ENCODE measurements around the gene C17orf50.

The C17orf50 gene

DNA sequence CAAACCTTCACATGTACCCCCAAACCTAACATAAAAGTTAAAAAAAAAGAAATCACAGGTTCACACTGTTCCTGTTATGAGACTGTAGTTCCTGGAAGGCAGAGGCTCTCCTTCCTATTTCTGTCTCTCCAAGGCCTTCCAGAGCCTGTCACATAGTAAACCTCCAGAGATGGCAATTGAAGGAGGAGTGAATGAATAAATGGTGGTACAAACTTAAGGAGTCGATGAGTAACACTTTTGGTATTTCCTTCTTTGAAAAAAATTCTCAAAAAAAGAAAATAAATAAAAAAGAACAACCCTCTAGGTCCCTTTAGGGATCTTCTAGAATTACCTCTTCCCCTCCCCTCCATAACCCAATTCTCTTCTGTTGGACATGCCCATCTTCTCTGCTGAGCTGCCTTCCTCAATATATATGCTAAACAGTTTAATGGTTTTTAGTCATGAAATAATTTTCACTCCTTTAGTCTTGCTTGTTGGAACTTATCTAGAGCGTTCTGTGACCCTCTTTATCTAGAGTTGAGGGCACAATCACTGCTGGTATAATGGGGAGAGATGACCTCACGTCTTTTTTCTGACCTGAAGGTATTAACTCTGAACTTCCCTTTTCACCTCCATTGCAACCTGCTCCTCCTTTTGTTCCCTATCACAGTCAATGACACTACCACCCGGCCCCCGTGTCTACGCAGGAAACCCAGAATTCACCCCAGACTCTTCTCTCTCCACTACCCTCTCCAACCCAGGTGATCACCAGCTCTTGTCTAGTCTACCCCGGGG lies 46.9 kb downstream of the C17orf50 start:
- H3K4me2 ChIP-seq (ENCODE audit: low read depth, low read length, poor library complexity, severe bottlenecking) = peak overlapping the region; percentile 73
- H3K36me3 ChIP-seq (ENCODE audit: low read length) = peaks cover 8% of the 10 kb centered on the region
- H3K9me3 ChIP-seq (ENCODE audit: insufficient read depth, low read length) = no peaks in the 10 kb centered on the region
- no peaks in the 10 kb centered on the region for H3K9me2 ChIP-seq (replicated peaks; ENCODE audit: insufficient read depth, low read length)
- peaks cover 33% of the 10 kb centered on the region for H3K79me2 ChIP-seq (ENCODE audit: insufficient read depth, low read length)
- H3K27me3 ChIP-seq (ENCODE audit: low read length) = no peaks in the 10 kb centered on the region
- H2AFZ ChIP-seq (ENCODE audit: low read depth, low read length, severe bottlenecking) = no peak overlapping the region
- no peak overlapping the region for H3K4me3 ChIP-seq (ENCODE audit: insufficient read depth, low read length, poor library complexity, severe bottlenecking)
- peaks cover 22% of the 10 kb centered on the region for H4K20me1 ChIP-seq (ENCODE audit: low read depth, low read length)
- no peak overlapping the region for H3K27ac ChIP-seq (ENCODE audit: low read depth, low read length)
- TF ChIP-seq EZH2phosphoT487 (conservative IDR thresholded peaks at IDR 0.05; ENCODE audit: low read length) (no peak), CTCF (IDR thresholded peaks at IDR 0.05; ENCODE audit: insufficient read depth, low read length, poor library complexity, severe bottlenecking) (no peak)
- peaks cover 14% of the 10 kb centered on the region for H3F3A ChIP-seq (ENCODE audit: insufficient read depth)
- peak overlapping the region; percentile 84; the same call in 1 of the 2 replicates for H3K9ac ChIP-seq (ENCODE audit: low read length)

DNA sequence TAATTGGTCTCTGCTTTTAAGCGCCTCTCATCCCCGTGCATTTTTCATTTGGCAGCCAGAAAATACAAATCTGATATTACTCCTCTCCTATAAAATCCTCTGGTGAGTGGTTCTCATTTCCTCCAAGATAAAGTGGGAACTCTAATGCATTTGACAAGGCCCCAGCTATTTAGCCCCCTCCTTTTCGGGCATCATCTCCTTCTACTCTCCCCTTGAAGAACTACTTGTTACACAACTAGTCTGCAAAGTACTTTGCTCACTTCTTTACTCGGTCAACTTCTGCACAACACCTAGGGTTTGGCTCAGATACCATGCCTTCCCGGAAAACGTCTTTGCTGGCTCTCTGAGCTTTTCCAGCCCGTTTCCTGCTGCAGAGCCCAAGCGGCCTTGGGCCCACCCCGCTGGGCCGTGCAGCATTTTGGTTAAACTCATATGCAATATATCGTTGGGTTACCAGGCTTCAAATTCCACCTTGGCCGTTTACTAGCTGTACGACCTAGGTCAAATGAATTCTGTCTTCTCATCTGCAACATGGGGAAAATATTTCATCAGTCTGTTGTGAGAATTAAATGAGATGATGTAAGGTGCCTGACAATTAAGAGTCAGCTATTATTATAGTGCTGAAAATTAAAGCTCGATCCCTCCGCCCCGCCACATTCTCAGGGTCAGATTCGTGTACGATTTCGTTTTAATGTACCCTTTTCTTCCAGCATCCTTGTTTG lies 47.7 kb downstream of the C17orf50 start:
- Histone ChIP-seq H3K36me3 (ENCODE audit: low read length) (peaks cover 8% of the 10 kb centered on the region), H3K4me3 (ENCODE audit: insufficient read depth, low read length, poor library complexity, severe bottlenecking) (peak overlapping the region; percentile 96), H3K27me3 (ENCODE audit: low read length) (no peaks in the 10 kb centered on the region), H3K9ac (ENCODE audit: low read length) (peak overlapping the region; percentile 84), H3K9me3 (ENCODE audit: insufficient read depth, low read length) (no peaks in the 10 kb centered on the region), H3K79me2 (ENCODE audit: insufficient read depth, low read length) (peaks cover 41% of the 10 kb centered on the region), H3F3A (ENCODE audit: insufficient read depth) (peaks cover 17% of the 10 kb centered on the region), H3K4me2 (ENCODE audit: low read depth, low read length, poor library complexity, severe bottlenecking) (peak overlapping the region; percentile 73), H3K9me2 (replicated peaks; ENCODE audit: insufficient read depth, low read length) (no peaks in the 10 kb centered on the region), H2AFZ (ENCODE audit: low read depth, low read length, severe bottlenecking) (peak overlapping the region; percentile 74), H3K27ac (ENCODE audit: low read depth, low read length) (peak overlapping the region; percentile 86), H4K20me1 (ENCODE audit: low read depth, low read length) (peaks cover 29% of the 10 kb centered on the region)
- TF ChIP-seq EZH2phosphoT487 (conservative IDR thresholded peaks at IDR 0.05; ENCODE audit: low read length) = no peak
- TF ChIP-seq CTCF (IDR thresholded peaks at IDR 0.05; ENCODE audit: insufficient read depth, low read length, poor library complexity, severe bottlenecking) = no peak

- peaks cover 49% of the 10 kb centered on the region for H3K79me2 ChIP-seq (ENCODE audit: insufficient read depth, low read length)
- peak within 1 kb of the TSS; percentile 86 for H3K4me2 ChIP-seq (ENCODE audit: low read depth, low read length, poor library complexity, severe bottlenecking)
- peak within 1 kb of the TSS; percentile 74 for H2AFZ ChIP-seq (ENCODE audit: low read depth, low read length, severe bottlenecking)
- peak within 1 kb of the TSS; percentile 96 for H3K4me3 ChIP-seq (ENCODE audit: insufficient read depth, low read length, poor library complexity, severe bottlenecking)
- H3K27me3 ChIP-seq (ENCODE audit: low read length) = no peaks in the 10 kb centered on the region
- peaks cover 8% of the 10 kb centered on the region for H3K36me3 ChIP-seq (ENCODE audit: low read length)
- peaks cover 29% of the 10 kb centered on the region for H4K20me1 ChIP-seq (ENCODE audit: low read depth, low read length)
- H3F3A ChIP-seq (ENCODE audit: insufficient read depth) = peaks cover 21% of the 10 kb centered on the region
- no peak for TF ChIP-seq EZH2phosphoT487 (conservative IDR thresholded peaks at IDR 0.05; ENCODE audit: low read length)
- TF ChIP-seq CTCF (IDR thresholded peaks at IDR 0.05; ENCODE audit: insufficient read depth, low read length, poor library complexity, severe bottlenecking) = peak; percentile 85
- H3K9ac ChIP-seq (ENCODE audit: low read length) = peak within 1 kb of the TSS; percentile 84
- H3K9me2 ChIP-seq (replicated peaks; ENCODE audit: insufficient read depth, low read length) = no peaks in the 10 kb centered on the region
- peak within 1 kb of the TSS; percentile 86 for H3K27ac ChIP-seq (ENCODE audit: low read depth, low read length)
- no peaks in the 10 kb centered on the region for H3K9me3 ChIP-seq (ENCODE audit: insufficient read depth, low read length)
These were observed 48.5 kb downstream of the C17orf50 start, which contains the start of gene TAF15 for GRCh38 chr17:35808962-35809854. TSS of gene TAF15 (plus strand) at chr17:35809484. CDS start at chr17:35809570, 86 bp downstream.
